IMR-90 (cell line): ENCODE data around the gene PLPP4. TPM values are rescaled to one million over a fixed set of nuclear protein-coding genes. Genes with fewer than 3 reads are reported as not detected.

Experiments
- ATAC-seq: fragments of 200-7000 bp; cut with Tn5 transposase; 2 replicates; pipeline ENCODE4 v1.9.1; 2020; ENCODE audit warnings: low read depth, mild to moderate bottlenecking, moderate library complexity
- BruUV-seq: library from RNA; stranded (reverse); fragments of 400-500 nt; replicated peaks from 2 replicates; lab custom pipeline; 2021; lab: Mats Ljungman, UMichigan
- CTCF ChIA-PET: fragments of 300-600 bp; formaldehyde crosslinking; extraction: SDS; loops from one replicate; lab custom pipeline; 2021; ENCODE audit warnings: antibody characterized with exemption; lab: Yijun Ruan, JAX
- POLR2A ChIA-PET: fragments of 300-600 bp; sonication (Branson Sonifier 250); formaldehyde crosslinking; loops from one replicate; lab custom pipeline; 2022; ENCODE audit warnings: antibody characterized with exemption; ENCODE audit not compliant: unreplicated experiment; lab: Charles Lee
- DNase-seq: peaks from one replicate; pipeline ENCODE4 v3.0.0; 2013
- H2AFZ ChIP-seq: replicated peaks from 2 replicates; pipeline ENCODE3; 2013; ENCODE audit warnings: low read length, mild to moderate bottlenecking; ENCODE audit not compliant: poor library complexity
- H2AK5ac ChIP-seq: 2 replicates; pipeline ENCODE4 v1.6.1; 2013; ENCODE audit warnings: low read depth, low read length, inconsistent platforms
- H2AK9ac ChIP-seq: replicated peaks from 2 replicates; pipeline ENCODE3; 2013; ENCODE audit warnings: mild to moderate bottlenecking, low read depth, low read length, moderate library complexity; ENCODE audit not compliant: poor library complexity
- H2BK120ac ChIP-seq: 2 replicates; pipeline ENCODE4 v1.6.1; 2013; ENCODE audit warnings: low read depth, low read length, inconsistent platforms
- H2BK15ac ChIP-seq: 3 replicates; pipeline ENCODE4 v1.6.1; 2013; ENCODE audit warnings: low read depth, low read length, inconsistent platforms
- H2BK20ac ChIP-seq: 2 replicates; pipeline ENCODE4 v1.6.1; 2013; ENCODE audit warnings: low read depth, mild to moderate bottlenecking, inconsistent platforms, low read length, moderate library complexity
- H2BK5ac ChIP-seq: 2 replicates; pipeline ENCODE4 v1.6.1; 2013; ENCODE audit warnings: mild to moderate bottlenecking, low read depth, low read length, inconsistent platforms; ENCODE audit not compliant: poor library complexity, severe bottlenecking
- H3K14ac ChIP-seq: replicated peaks from 2 replicates; pipeline ENCODE4 v1.6.1; 2013; ENCODE audit warnings: low read depth, low read length, inconsistent platforms
- H3K18ac ChIP-seq: 2 replicates; pipeline ENCODE4 v1.6.1; 2013; ENCODE audit warnings: low read depth, low read length, control low read depth
- H3K23ac ChIP-seq: 2 replicates; pipeline ENCODE4 v1.6.1; 2013; ENCODE audit warnings: low read depth, low read length, inconsistent platforms
- H3K27ac ChIP-seq: 2 replicates; pipeline ENCODE4 v1.5.1; 2013; ENCODE audit warnings: mild to moderate bottlenecking, control low read depth, low read length; ENCODE audit not compliant: insufficient read depth
- H3K27me3 ChIP-seq: 2 replicates; pipeline ENCODE4 v1.6.1; 2013; ENCODE audit warnings: low read length; ENCODE audit not compliant: control insufficient read depth, insufficient read depth
- H3K36me3 ChIP-seq: 2 replicates; pipeline ENCODE4 v1.6.1; 2013; ENCODE audit warnings: low read length, mixed read lengths; ENCODE audit not compliant: control insufficient read depth, insufficient read depth
- H3K4ac ChIP-seq: 2 replicates; pipeline ENCODE4 v1.6.1; 2013; ENCODE audit warnings: low read depth, low read length, inconsistent platforms
- H3K4me1 ChIP-seq: 2 replicates; pipeline ENCODE4 v1.6.1; 2013; ENCODE audit warnings: low read length, mixed read lengths; ENCODE audit not compliant: control insufficient read depth, insufficient read depth
- H3K4me2 ChIP-seq: 2 replicates; pipeline ENCODE4 v1.6.1; 2013; ENCODE audit warnings: low read depth, mild to moderate bottlenecking, control low read depth, low read length, moderate library complexity
- H3K4me3 ChIP-seq: 2 replicates; pipeline ENCODE4 v1.5.1; 2013; ENCODE audit warnings: low read depth, mild to moderate bottlenecking, control low read depth, low read length, moderate library complexity; ENCODE audit not compliant: insufficient read depth
- H3K56ac ChIP-seq: 2 replicates; pipeline ENCODE4 v1.6.1; 2013; ENCODE audit warnings: low read length, inconsistent platforms; ENCODE audit not compliant: insufficient read depth; ENCODE audit errors: extremely low read depth
- H3K79me1 ChIP-seq, 2 experiments: 2 replicates each; pipeline ENCODE4 v1.6.1; 2013; ENCODE audit warnings: low read length in 2 of 2, inconsistent platforms in 1 of 2, low read depth in 1 of 2
- H3K9ac ChIP-seq: 2 replicates; pipeline ENCODE4 v1.6.1; 2013; ENCODE audit warnings: low read depth, low read length, control low read depth
- H3K9me1 ChIP-seq: 2 replicates; pipeline ENCODE4 v1.6.1; 2013; ENCODE audit warnings: low read length, inconsistent platforms; ENCODE audit not compliant: insufficient read depth
- H3K9me3 ChIP-seq: 2 replicates; pipeline ENCODE4 v1.6.1; 2013; ENCODE audit warnings: low read length; ENCODE audit not compliant: control insufficient read depth, insufficient read depth
- H4K20me1 ChIP-seq: 2 replicates; pipeline ENCODE4 v1.6.1; 2013; ENCODE audit warnings: low read length, inconsistent platforms; ENCODE audit not compliant: insufficient read depth
- H4K5ac ChIP-seq: 2 replicates; pipeline ENCODE4 v1.6.1; 2013; ENCODE audit warnings: mild to moderate bottlenecking, low read depth, low read length, control low read depth
- H4K8ac ChIP-seq, 2 experiments: 2 replicates each; pipeline ENCODE4 v1.6.1; 2013; ENCODE audit warnings: low read depth in 2 of 2, low read length in 2 of 2, control low read depth in 1 of 2, inconsistent platforms in 1 of 2
- H4K91ac ChIP-seq: 2 replicates; pipeline ENCODE4 v1.6.1; 2013; ENCODE audit warnings: low read depth, low read length, inconsistent platforms; ENCODE audit not compliant: insufficient read depth
- BHLHE40 ChIP-seq: fragments of 150-350 bp; IDR thresholded peaks from 2 replicates; pipeline ENCODE4 v1.6.1; 2016; ENCODE audit warnings: mild to moderate bottlenecking, low read depth, low read length
- CEBPB ChIP-seq: IDR thresholded peaks from 2 replicates; pipeline ENCODE4 v1.6.1; 2012; ENCODE audit warnings: low read depth, low read length, improper control_type of control experiment
- CHD1 ChIP-seq: IDR thresholded peaks from 2 replicates; pipeline ENCODE4 v1.6.1; 2012; ENCODE audit warnings: low read depth, low read length, improper control_type of control experiment
- ELK1 ChIP-seq: fragments of 150-350 bp; IDR thresholded peaks from 2 replicates; pipeline ENCODE4 v1.6.1; 2016; ENCODE audit warnings: low read depth, mild to moderate bottlenecking, low read length, moderate library complexity, borderline replicate concordance
- MAFK ChIP-seq: IDR thresholded peaks from 2 replicates; pipeline ENCODE4 v1.6.1; 2012; ENCODE audit warnings: low read depth, low read length, improper control_type of control experiment
- MAZ ChIP-seq: IDR thresholded peaks from 2 replicates; pipeline ENCODE4 v1.6.1; 2012; ENCODE audit warnings: low read depth, mild to moderate bottlenecking, low read length, improper control_type of control experiment, moderate library complexity, borderline replicate concordance
- MXI1 ChIP-seq: IDR thresholded peaks from 2 replicates; pipeline ENCODE4 v1.6.1; 2012; ENCODE audit warnings: low read depth, mild to moderate bottlenecking, low read length, moderate library complexity, borderline replicate concordance
- NFE2L2 ChIP-seq: fragments of 150-350 bp; IDR thresholded peaks from 2 replicates; pipeline ENCODE4 v1.6.1; 2016; ENCODE audit warnings: low read depth, mild to moderate bottlenecking, low read length
- POLR2A ChIP-seq: IDR thresholded peaks from 2 replicates; pipeline ENCODE4 v1.6.1; 2012; ENCODE audit warnings: mild to moderate bottlenecking, low read depth, low read length
- RAD21 ChIP-seq: IDR thresholded peaks from 2 replicates; pipeline ENCODE4 v1.6.1; 2012; ENCODE audit warnings: low read length, improper control_type of control experiment
- RCOR1 ChIP-seq: IDR thresholded peaks from 2 replicates; pipeline ENCODE4 v1.6.1; 2012; ENCODE audit warnings: mild to moderate bottlenecking, low read length, improper control_type of control experiment; ENCODE audit not compliant: insufficient replicate concordance
- RFX5 ChIP-seq: IDR thresholded peaks from 2 replicates; pipeline ENCODE4 v1.8.0; 2012; ENCODE audit warnings: low read depth, mild to moderate bottlenecking, low read length, moderate library complexity
- SMC3 ChIP-seq: fragments of 150-350 bp; IDR thresholded peaks from 2 replicates; pipeline ENCODE4 v1.6.1; 2016; ENCODE audit warnings: low read depth, mild to moderate bottlenecking, antibody characterized with exemption, low read length, moderate library complexity
- USF2 ChIP-seq: fragments of 150-350 bp; IDR thresholded peaks from 2 replicates; pipeline ENCODE4 v1.6.1; 2017; ENCODE audit warnings: mild to moderate bottlenecking, antibody characterized with exemption, low read length, low read depth
- WGBS, 2 experiments: methylation state at CpG; one replicate each; pipeline versions ENCODE4 v1.1.5 to v1.1.7; 2013; ENCODE audit warnings: missing lambda C conversion rate in 2 of 2; ENCODE audit not compliant: insufficient read length in 1 of 2; ENCODE audit errors: extremely low coverage in 2 of 2; 5-methylcytosine and 5-hydroxymethylcytosine counted together
- dilution Hi-C: fragments of 300-500 bp; cut with HindIII; formaldehyde crosslinking; loops from one replicate; pipeline ENCODE4 v1.14.3; 2018; ENCODE audit warnings: low sequenced_read_pairs; ENCODE audit not compliant: unreplicated experiment
- in situ Hi-C: fragments of 300-500 bp; cut with MboI; formaldehyde crosslinking; loops from 3 replicates; pipeline ENCODE4 v1.14.3; 2019; ENCODE audit warnings: low sequenced_read_pairs, inconsistent platforms, mixed read lengths
- intact Hi-C: fragments of 100-400 bp; cut with micrococcal nuclease; formaldehyde crosslinking; loops from 2 replicates; pipeline ENCODE4 v1.10.0; 2022
- polyA plus RNA-seq, 3 experiments: library from polyadenylated mRNA; depleted of rRNA; stranded (reverse); fragments of >200 nt; gene quantifications; 2 replicates each; pipeline ENCODE4 v1.2.3, GENCODE V29; 2012; ENCODE audit warnings: low replicate concordance in 1 of 3
- total RNA-seq: library from RNA; depleted of rRNA; stranded (reverse); fragments of >200 nt; gene quantifications from 2 replicates; pipeline ENCODE4 v1.2.3, GENCODE V29; 2012
- TF ChIP-seq, protein P1 (sequence below): conservative IDR thresholded peaks from 2 replicates; pipeline ENCODE4 v1.5.1; 2012; ENCODE audit warnings: mild to moderate bottlenecking, low read depth, low read length, improper control_type of control experiment

PLPP4 gene
- total and polyA plus RNA-seq, 2 of the 4 experiments (the other 2 are of a cell fraction) = 0.18 to 0.60 TPM

GRCh38 chr10:120493411-120494312 is 36.6 kb downstream of the PLPP4 start:
- no peak overlapping the region for H3K27ac ChIP-seq
- no peak overlapping the region for H3K18ac ChIP-seq
- H3K36me3 ChIP-seq = no peaks in the 10 kb centered on the region
- H3K14ac ChIP-seq = no peak overlapping the region
- no TSS peak for BruUV-seq
- DNase-seq (no peak), ATAC-seq (no peak)
- peaks cover 22% of the 10 kb centered on the region for H3K9me3 ChIP-seq
- H2BK15ac ChIP-seq = no peak overlapping the region
- H3K9me1 ChIP-seq = no peaks in the 10 kb centered on the region
- no peak overlapping the region for H2BK5ac ChIP-seq
- no peak overlapping the region for H3K9ac ChIP-seq
- no peak overlapping the region for H2AK9ac ChIP-seq
- no peaks in the 10 kb centered on the region for H3K27me3 ChIP-seq
- dilution Hi-C loops (no loop called here), intact Hi-C loops (no loop called here), in situ Hi-C loops (no loop called here)
- no peak overlapping the region for H3K56ac ChIP-seq
- no peak overlapping the region for H3K4me2 ChIP-seq
- CTCF ChIA-PET = no interaction called here
- no peaks in the 10 kb centered on the region for H4K20me1 ChIP-seq
- POLR2A ChIA-PET = no interaction called here
- H3K4me1 ChIP-seq = no peaks in the 10 kb centered on the region
- H3K4me3 ChIP-seq = no peak overlapping the region
- H2BK20ac ChIP-seq = no peak overlapping the region
- no peak overlapping the region for H2AK5ac ChIP-seq
- H3K79me1 ChIP-seq = no peaks in the 10 kb centered on the region
- H4K8ac ChIP-seq = no peak overlapping the region
- no peak overlapping the region for H3K4ac ChIP-seq
- no peak overlapping the region for H4K5ac ChIP-seq
- H2BK120ac ChIP-seq = no peak overlapping the region
- no peak overlapping the region for H2AFZ ChIP-seq
- no peak overlapping the region for H4K91ac ChIP-seq
- 14% methylated on average over 1 of the region's 11 CpGs; no CpG with 5 or more reads in 1 of the 2 experiments for WGBS, 2 experiments
- no peak overlapping the region for H3K23ac ChIP-seq
- TF ChIP-seq RFX5 = no peak
- no peak for TF ChIP-seq POLR2A
- TF ChIP-seq CEBPB = no peak
- TF ChIP-seq RCOR1 = no peak
- TF ChIP-seq USF2 = no peak
- TF ChIP-seq MAZ = no peak
- no peak for TF ChIP-seq SMC3
- no peak for TF ChIP-seq MAFK
- no peak for TF ChIP-seq ELK1
- TF ChIP-seq, protein P1, sequence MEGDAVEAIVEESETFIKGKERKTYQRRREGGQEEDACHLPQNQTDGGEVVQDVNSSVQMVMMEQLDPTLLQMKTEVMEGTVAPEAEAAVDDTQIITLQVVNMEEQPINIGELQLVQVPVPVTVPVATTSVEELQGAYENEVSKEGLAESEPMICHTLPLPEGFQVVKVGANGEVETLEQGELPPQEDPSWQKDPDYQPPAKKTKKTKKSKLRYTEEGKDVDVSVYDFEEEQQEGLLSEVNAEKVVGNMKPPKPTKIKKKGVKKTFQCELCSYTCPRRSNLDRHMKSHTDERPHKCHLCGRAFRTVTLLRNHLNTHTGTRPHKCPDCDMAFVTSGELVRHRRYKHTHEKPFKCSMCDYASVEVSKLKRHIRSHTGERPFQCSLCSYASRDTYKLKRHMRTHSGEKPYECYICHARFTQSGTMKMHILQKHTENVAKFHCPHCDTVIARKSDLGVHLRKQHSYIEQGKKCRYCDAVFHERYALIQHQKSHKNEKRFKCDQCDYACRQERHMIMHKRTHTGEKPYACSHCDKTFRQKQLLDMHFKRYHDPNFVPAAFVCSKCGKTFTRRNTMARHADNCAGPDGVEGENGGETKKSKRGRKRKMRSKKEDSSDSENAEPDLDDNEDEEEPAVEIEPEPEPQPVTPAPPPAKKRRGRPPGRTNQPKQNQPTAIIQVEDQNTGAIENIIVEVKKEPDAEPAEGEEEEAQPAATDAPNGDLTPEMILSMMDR = no peak
- no peak for TF ChIP-seq NFE2L2
- no peak for TF ChIP-seq CHD1
- no peak for TF ChIP-seq RAD21
- no peak for TF ChIP-seq MXI1
- TF ChIP-seq BHLHE40 = no peak
